ENCODE data around the gene RFNG.
A peak's percentile ranks its signal among the peaks of the same experiment; 100 is the strongest.

Gene RFNG

GRCh38 chr17:82060614-82061013 is 9.0 kb upstream of the RFNG start:
- intact Hi-C loops (cut with DNase I) = no loop called here
- DNase-seq = peak in 1 of 10 donors; percentile 82

- intact Hi-C loops (cut with DNase I) = no loop called here
- no peak for DNase-seq
These were observed 8.4 kb upstream of the RFNG start for GRCh38 chr17:82060001-82060380.

GRCh38 chr17:82059272-82060000 is 7.8 kb upstream of the RFNG start:
- intact Hi-C loops (cut with DNase I) = loop anchor here (5.0 kb wide), 1 partner anchor 38 kb away; the partner anchor contains the start of gene FASN
- no peak for DNase-seq

- intact Hi-C loops (cut with DNase I) = loop anchor here (5.0 kb wide), 1 partner anchor 38 kb away; the partner anchor contains the start of gene FASN
- no peak for DNase-seq
These were observed 7.2 kb upstream of the RFNG start for GRCh38 chr17:82058855-82059249.

GRCh38 chr17:82058230-82058854 is 6.7 kb upstream of the RFNG start:
- no peak for DNase-seq
- intact Hi-C loops (cut with DNase I) = loop anchor here (5.0 kb wide), 1 partner anchor 39 kb away; the partner anchor contains the start of gene FASN

- intact Hi-C loops (cut with DNase I) = loop anchor here (5.0 kb wide), 1 partner anchor 40 kb away; the partner anchor contains the start of gene FASN
- peak in 1 of 10 donors; percentile 84 for DNase-seq
These were observed 5.4 kb upstream of the RFNG start for GRCh38 chr17:82056729-82057621.

GRCh38 chr17:82055965-82056728 is 4.5 kb upstream of the RFNG start:
- intact Hi-C loops (cut with DNase I) = loop anchor here (5.0 kb wide), 1 partner anchor 41 kb away; the partner anchor contains the start of gene FASN
- no peak for DNase-seq

- DNase-seq = peak in 1 of 10 donors; percentile 40
- intact Hi-C loops (cut with DNase I) = loop anchor here (5.0 kb wide), 1 partner anchor 42 kb away; the partner anchor contains the start of gene FASN
These were observed 3.7 kb upstream of the RFNG start for GRCh38 chr17:82055023-82055964.

- intact Hi-C loops (cut with DNase I) = loop anchor here (5.0 kb wide), 1 partner anchor 43 kb away; the partner anchor contains the start of gene FASN
- peak in 1 of 10 donors; percentile 80 for DNase-seq
These were observed 2.9 kb upstream of the RFNG start for GRCh38 chr17:82054351-82055022.

GRCh38 chr17:82053556-82054263 is 2.1 kb upstream of the RFNG start:
- intact Hi-C loops (cut with DNase I) = no loop called here
- peak in 2 of 10 donors; percentile 65 to 83 for DNase-seq

- intact Hi-C loops (cut with DNase I) = no loop called here
- no peak for DNase-seq
These were observed 1.5 kb upstream of the RFNG start for GRCh38 chr17:82053130-82053529.

- DNase-seq = peak in 1 of 10 donors; percentile 72
- intact Hi-C loops (cut with DNase I) = loop anchor here (1.0 kb wide), 1 partner anchor 13 kb away; the partner anchor contains the start of gene DUS1L
These were observed 1.0 kb upstream of the RFNG start for GRCh38 chr17:82052638-82053059.

- intact Hi-C loops (cut with DNase I) = no loop called here
- DNase-seq = peak in 2 of 10 donors; percentile 72 to 84
These were observed 610 bp downstream of the RFNG start for GRCh38 chr17:82050761-82051641.

- intact Hi-C loops (cut with DNase I) = no loop called here
- DNase-seq = peak in 2 of 10 donors; percentile 4 to 65
These were observed 1.4 kb downstream of the RFNG start for GRCh38 chr17:82050152-82050760.

- intact Hi-C loops (cut with DNase I) = no loop called here
- peak in 2 of 10 donors; percentile 5 to 86 for DNase-seq
These were observed 2.1 kb downstream of the RFNG start for GRCh38 chr17:82049521-82049971.

GRCh38 chr17:82049106-82049505 is 2.5 kb downstream of the RFNG start:
- DNase-seq = peak in 1 of 10 donors; percentile 0
- intact Hi-C loops (cut with DNase I) = no loop called here
